Measurements from ENCODE around the gene BHLHE40. TPM values are rescaled to one million over a fixed set of nuclear protein-coding genes. Genes with fewer than 3 reads are reported as not detected.

BHLHE40 gene
- total RNA-seq: 10 to 100 TPM; 13.1 to 28.5 (median 20.2) TPM

- peaks cover 47 to 57% of the 10 kb centered on the region in 2 donors for H3K4me1 ChIP-seq
- DNase-seq: peak; percentile 60 to 67
- intact Hi-C loops (cut with DNase I): loop anchor here (10.0 kb wide), 1 partner anchor 155 kb away; no protein-coding TSS in a partner anchor
Measured at GRCh38 chr3:4979428-4980228, at the start of gene BHLHE40. BHLHE40 (plus strand) TSS chr3:4979437; CDS start chr3:4979719, 282 bp downstream.

GRCh38 chr3:4930501-4930900, 48.7 kb upstream of the BHLHE40 start:
- intact Hi-C loops (cut with DNase I): no loop called here
- no peak for TF ChIP-seq POLR2A (IDR thresholded peaks at IDR 0.05)
- no peak for TF ChIP-seq CTCF (IDR thresholded peaks at IDR 0.05)
- no peak overlapping the region for H3K27ac ChIP-seq
- no peak for DNase-seq
- 76 to 88% methylated on average over 1 of the region's 1 CpG for WGBS, 2 donors
- no peaks in the 10 kb centered on the region for H3K9me3 ChIP-seq
- no peaks in the 10 kb centered on the region for H3K36me3 ChIP-seq
- no peak overlapping the region for H3K4me3 ChIP-seq (replicated peaks in 1 of 3)
- H3K4me1 ChIP-seq: no peaks in the 10 kb centered on the region
- no peaks in the 10 kb centered on the region for H3K27me3 ChIP-seq

More at GRCh38 chr3:4979428-4980228, at the start of gene BHLHE40:
- TF ChIP-seq POLR2A (IDR thresholded peaks at IDR 0.05) (peak; percentile 66 to 75), CTCF (IDR thresholded peaks at IDR 0.05) (no peak)
- Histone ChIP-seq H3K27ac (peak within 1 kb of the TSS; percentile 96 to 100 (median 100)), H3K9me3 (no peaks in the 10 kb centered on the region), H3K4me3 (replicated peaks in 1 of 3) (peak within 1 kb of the TSS; percentile 61 to 84 (median 67)), H3K36me3 (no peaks in the 10 kb centered on the region), H3K27me3 (no peaks in the 10 kb centered on the region)
- 0% methylated on average over 23 to 34 of the region's 51 CpGs for WGBS, 2 donors

GRCh38 chr3:4934050-4934449, 45.2 kb upstream of the BHLHE40 start:
- intact Hi-C loops (cut with DNase I): no loop called here
- DNase-seq: no peak
- no peak for TF ChIP-seq POLR2A (IDR thresholded peaks at IDR 0.05)
- no peak for TF ChIP-seq CTCF (IDR thresholded peaks at IDR 0.05)
- Histone ChIP-seq H3K27me3 (no peaks in the 10 kb centered on the region), H3K4me1 (no peaks in the 10 kb centered on the region), H3K36me3 (no peaks in the 10 kb centered on the region), H3K27ac (no peak overlapping the region), H3K9me3 (no peaks in the 10 kb centered on the region), H3K4me3 (replicated peaks in 1 of 3) (no peak overlapping the region)
- 95% methylated on average over 3 of the region's 3 CpGs for WGBS, 2 donors

GRCh38 chr3:4935347-4935746, 43.9 kb upstream of the BHLHE40 start:
- TF ChIP-seq CTCF (IDR thresholded peaks at IDR 0.05): no peak
- no peak for TF ChIP-seq POLR2A (IDR thresholded peaks at IDR 0.05)
- no peaks in the 10 kb centered on the region for H3K4me1 ChIP-seq
- no peak overlapping the region for H3K4me3 ChIP-seq (replicated peaks in 1 of 3)
- intact Hi-C loops (cut with DNase I): no loop called here
- WGBS, 2 donors: 97% methylated on average over 1 of the region's 1 CpG
- H3K36me3 ChIP-seq: no peaks in the 10 kb centered on the region
- no peak overlapping the region for H3K27ac ChIP-seq
- no peaks in the 10 kb centered on the region for H3K27me3 ChIP-seq
- H3K9me3 ChIP-seq: no peaks in the 10 kb centered on the region
- no peak for DNase-seq

- 81 to 84% methylated on average over 6 of the region's 6 CpGs for WGBS, 2 donors
- Histone ChIP-seq H3K4me3 (replicated peaks in 1 of 3) (no peak overlapping the region), H3K36me3 (no peaks in the 10 kb centered on the region), H3K27me3 (no peaks in the 10 kb centered on the region), H3K27ac (no peak overlapping the region), H3K4me1 (no peaks in the 10 kb centered on the region), H3K9me3 (no peaks in the 10 kb centered on the region)
- TF ChIP-seq CTCF (IDR thresholded peaks at IDR 0.05): no peak
- no peak for TF ChIP-seq POLR2A (IDR thresholded peaks at IDR 0.05)
- DNase-seq: no peak
- intact Hi-C loops (cut with DNase I): no loop called here
Measured at GRCh38 chr3:4936982-4937614, 42.1 kb upstream of the BHLHE40 start.
